NCI-H748 (cell line): ENCODE data around the gene ADCY7.

Source experiments
- DNase-seq: peaks from one replicate; lab custom pipeline; 2025; ENCODE audit not compliant: unreplicated experiment; lab: John Stamatoyannopoulos, UW

ADCY7 gene

DNA sequence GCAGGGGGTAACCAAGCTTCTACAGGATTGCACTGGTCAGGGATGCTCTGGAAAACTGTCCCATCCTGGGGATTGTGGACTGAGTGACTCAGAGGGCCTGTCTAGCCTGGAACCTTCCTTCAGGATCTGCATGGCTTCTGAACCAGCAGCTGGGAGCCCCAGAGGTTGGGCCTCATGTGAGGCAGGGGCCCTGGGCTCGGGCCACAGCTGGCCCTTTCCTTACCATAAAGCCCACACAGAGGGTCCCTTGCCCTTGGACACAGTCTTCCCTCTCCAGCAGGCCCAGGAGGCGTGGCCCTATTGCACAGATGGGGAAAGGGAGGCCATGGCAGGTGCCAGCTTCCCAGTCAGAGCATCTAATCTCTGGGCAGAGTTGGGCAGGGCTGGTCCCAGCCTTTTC is 30.5 kb downstream of the ADCY7 start:
- no peak for DNase-seq

- peak; percentile 23 for DNase-seq
These were observed 31.1 kb downstream of the ADCY7 start for GRCh38 chr16:50297301-50298074.

DNA sequence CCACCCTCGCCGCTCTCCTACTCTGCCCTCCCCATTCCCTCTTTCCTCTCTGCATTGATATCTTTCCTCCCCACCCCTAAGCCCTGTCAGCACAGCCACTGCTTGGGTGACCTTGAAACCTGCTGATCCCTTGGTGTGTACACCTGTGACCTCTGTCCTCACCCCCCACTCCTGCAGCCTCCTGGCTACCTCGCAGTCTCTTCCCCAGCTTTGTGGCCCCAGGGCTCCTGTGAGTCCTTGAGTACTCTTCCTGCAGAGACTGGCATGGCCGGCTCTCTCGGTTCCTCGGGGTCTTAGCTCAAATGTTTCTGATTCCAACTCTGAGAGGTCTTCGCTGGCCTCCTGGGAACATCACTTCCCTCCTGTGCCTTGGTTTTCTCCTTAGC is 31.7 kb downstream of the ADCY7 start:
- no peak for DNase-seq

- DNase-seq, result no peak
These were observed 32.5 kb downstream of the ADCY7 start for GRCh38 chr16:50298591-50299507.

DNA sequence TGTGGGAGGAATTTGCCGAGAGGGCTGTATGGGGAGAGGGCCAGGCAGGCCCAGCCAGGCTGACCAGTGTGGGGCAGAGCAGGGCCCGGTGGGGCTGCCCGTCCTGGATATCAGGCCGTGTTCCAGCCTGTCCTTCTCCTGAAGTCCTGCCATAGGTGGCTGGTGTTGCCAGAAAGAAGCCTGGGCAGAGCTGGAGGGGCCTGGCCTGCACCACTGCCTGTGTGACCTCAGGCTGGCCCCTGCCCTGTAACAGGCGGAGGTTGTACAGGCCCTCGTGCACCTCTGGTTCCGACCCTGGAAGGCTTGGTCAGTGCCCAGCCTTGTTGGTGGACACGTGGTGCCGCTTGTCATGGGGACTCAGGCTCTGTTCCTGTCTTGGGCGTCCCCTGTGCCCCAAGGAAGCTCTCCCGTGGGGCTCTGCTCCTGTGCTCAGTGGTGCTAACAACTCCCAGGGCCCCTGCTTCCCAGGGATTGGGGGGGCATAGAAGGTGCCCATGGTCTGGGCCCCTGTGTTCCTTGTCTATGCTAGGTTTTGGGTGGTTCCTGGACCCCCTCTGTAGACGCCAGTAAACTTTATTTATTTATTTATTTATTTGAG is 33.3 kb downstream of the ADCY7 start:
- DNase-seq, result no peak

GRCh38 chr16:50300942-50301625 is 34.7 kb downstream of the ADCY7 start:
- no peak for DNase-seq

- no peak for DNase-seq
These were observed 35.5 kb downstream of the ADCY7 start for GRCh38 chr16:50301626-50302471.

- no peak for DNase-seq
These were observed 36.2 kb downstream of the ADCY7 start for GRCh38 chr16:50302472-50303005.

DNA sequence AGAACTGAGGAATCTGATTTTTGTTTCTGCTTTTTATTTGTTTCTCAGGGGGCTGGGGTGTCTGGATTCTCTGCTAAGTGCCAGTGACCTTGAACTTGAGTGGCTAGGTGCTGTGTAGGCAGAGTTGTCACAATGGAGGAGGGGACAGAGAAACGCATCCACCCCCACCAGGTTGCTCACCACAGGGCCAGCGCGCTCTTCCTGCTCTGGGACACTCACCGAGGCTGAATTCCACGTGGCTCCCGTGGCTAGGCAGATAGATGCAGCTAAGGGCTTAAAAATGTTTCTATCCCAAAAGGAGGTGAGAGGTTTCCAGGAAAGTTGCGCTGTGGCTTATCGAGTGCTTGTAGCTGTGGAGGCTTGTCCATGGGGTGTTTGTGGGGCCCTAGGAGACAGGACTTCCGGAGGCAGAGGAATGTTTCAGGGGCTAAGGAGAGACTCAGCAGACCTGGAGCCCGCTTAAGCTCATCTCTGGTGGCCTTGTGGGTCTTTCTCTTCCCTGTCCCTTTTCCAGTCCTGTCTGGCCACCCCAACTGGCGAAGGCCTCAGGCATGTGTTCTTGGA is 36.8 kb downstream of the ADCY7 start:
- no peak for DNase-seq

- no peak for DNase-seq
These were observed 37.5 kb downstream of the ADCY7 start for GRCh38 chr16:50303605-50304466.

GRCh38 chr16:50304467-50305440 is 38.4 kb downstream of the ADCY7 start:
- DNase-seq, result no peak

DNA sequence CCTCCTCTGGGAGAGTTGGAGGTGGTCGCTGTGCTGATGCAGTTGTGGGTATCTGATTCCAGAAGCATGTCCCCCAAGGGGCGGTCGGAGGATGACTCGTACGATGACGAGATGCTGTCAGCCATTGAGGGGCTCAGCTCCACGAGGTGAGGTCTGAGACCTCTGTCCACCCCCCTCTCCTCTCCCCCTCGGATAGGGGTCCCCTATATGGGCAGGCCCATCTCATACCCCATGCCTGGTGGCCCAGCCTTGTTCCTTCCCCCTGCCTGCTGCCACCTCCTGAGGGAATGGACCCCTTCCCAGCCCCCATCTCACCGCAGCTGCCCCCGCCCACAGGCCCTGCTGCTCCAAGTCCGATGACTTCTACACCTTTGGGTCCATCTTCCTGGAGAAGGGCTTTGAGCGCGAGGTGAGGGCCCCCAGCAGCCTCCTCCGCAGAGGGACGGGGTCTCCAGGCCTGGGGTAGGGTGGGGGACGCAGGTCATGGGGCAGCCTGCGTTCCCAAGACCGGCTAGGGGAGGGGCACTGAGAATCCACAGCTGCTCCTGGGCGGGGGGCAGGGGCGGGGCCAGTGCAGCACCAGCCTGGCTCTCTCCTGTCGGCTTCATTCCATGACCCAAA is 39.2 kb downstream of the ADCY7 start:
- DNase-seq, result no peak

DNA sequence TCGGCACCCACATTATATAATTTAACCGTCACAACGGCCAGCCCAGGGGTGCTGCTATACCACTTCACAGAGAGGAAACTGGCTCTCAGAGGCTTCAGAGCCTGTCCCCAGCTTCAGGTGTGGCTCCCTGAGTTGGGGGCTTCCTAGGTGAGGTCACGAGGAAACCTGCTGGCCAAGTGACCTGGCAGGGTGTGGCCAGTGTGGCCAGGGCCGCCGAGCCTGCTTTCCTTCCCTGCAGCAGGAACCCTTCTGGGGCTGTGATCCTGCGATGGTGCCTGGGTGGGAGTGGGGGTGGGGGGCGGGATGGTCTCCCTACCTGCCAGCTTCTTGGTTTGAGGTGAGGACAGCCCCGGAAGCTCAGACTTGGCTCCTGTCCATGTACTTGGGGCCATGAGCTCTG is 39.9 kb downstream of the ADCY7 start:
- no peak for DNase-seq

GRCh38 chr16:50308237-50308965 is 42.0 kb downstream of the ADCY7 start:
- no peak for DNase-seq

DNA sequence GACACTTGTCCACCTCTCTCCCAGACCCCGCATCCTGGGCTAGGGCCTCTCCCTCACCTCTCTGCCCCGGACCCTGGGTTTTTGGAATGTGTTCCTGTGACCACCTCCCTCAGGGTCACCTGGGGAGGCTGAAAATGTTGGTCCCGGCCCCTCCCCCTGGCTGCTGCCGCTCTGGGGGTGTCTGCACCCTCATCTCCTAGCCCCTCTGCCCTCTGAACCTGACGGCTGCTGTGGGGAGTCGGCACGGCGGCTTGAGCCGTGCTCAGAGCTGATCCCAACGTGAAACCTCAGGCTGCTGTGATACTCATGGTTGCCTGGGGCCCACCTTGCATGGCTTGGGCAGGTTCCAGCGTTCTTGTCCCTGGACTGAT is 42.8 kb downstream of the ADCY7 start:
- DNase-seq, result no peak

DNA sequence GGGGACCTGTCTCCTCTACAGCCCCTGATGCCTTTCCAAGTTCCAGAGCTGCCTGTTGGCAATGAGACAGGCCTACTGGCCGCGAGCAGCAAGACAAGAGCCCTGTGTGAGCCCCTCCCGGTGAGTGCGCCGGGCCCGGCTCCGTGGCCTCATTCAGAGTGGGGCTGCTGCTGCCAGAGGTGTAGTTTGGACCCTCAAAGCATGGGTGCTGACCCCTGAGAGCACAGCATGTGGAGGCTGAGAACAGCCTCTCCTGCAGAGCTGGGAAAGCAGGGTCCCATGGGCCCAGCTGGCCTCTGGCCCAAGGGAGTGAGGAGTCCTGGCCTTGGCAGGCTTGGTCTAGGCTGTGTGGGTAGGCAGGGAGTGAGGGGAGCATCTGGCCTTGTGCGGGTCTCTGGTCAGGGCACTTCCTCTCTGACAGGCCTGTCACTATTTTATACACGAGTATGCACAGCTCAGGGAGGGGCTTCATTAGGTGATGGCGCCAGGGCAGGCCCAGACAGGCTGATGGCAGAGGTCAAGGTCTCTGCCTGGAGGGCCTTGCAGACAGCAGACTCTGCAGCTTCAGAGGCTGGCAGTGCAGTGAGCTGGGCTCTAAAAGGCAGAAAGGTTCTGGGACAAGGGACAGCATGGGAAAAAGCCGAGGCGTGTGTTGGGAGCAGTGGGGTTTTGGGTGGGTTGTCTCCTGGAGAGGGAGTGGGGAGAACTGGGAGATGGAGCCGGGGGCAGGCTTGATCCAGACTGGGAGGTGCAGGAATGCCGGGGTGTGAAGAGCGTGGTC is 43.4 kb downstream of the ADCY7 start:
- peak; percentile 15 for DNase-seq
